ENCODE measurements around the gene ZNF385C. TPM values are rescaled to one million over a fixed set of nuclear protein-coding genes. Genes with fewer than 3 reads are reported as not detected.

Gene ZNF385C
- total RNA-seq, 1 experiment from 2014 or later, result 1.1 TPM

DNA sequence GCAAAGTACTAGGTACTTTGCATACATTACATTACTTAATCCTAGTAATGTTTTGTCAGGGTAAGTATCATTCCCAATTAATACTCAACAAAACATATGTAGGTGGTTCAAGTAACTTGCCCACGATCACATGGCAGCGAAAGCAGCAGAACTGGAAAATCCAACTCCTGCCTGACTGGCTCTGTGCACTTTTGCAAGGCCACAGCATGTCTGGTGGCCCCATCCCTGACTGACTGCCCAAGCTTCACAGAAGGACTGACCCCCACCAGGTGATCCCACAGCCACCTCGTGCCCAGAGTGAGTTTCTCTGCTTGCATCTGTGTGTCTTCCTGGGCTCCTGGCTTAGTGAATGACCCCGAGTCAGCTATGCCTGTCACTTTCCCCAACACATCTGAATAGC lies 120.3 kb downstream of the ZNF385C start:
- intact Hi-C loops (cut with micrococcal nuclease), result no loop called here
- ChIA-PET CTCF (no interaction called here), POLR2A (no interaction called here), RAD21 (ENCODE audit: low non-redundant PET in 1 of 2, low total read pairs in 2 of 2, uncharacterized antibody in 2 of 2, unreplicated experiment in 2 of 2) (no interaction called here)
- TF ChIP-seq SP1 (IDR thresholded peaks at IDR 0.05; ENCODE audit: low read depth) (no peak), CBX3 (IDR thresholded peaks at IDR 0.05; ENCODE audit: low read depth) (no peak), SIN3A (IDR thresholded peaks at IDR 0.05; ENCODE audit: low read depth) (no peak)
- TF ChIP-seq, protein P1, sequence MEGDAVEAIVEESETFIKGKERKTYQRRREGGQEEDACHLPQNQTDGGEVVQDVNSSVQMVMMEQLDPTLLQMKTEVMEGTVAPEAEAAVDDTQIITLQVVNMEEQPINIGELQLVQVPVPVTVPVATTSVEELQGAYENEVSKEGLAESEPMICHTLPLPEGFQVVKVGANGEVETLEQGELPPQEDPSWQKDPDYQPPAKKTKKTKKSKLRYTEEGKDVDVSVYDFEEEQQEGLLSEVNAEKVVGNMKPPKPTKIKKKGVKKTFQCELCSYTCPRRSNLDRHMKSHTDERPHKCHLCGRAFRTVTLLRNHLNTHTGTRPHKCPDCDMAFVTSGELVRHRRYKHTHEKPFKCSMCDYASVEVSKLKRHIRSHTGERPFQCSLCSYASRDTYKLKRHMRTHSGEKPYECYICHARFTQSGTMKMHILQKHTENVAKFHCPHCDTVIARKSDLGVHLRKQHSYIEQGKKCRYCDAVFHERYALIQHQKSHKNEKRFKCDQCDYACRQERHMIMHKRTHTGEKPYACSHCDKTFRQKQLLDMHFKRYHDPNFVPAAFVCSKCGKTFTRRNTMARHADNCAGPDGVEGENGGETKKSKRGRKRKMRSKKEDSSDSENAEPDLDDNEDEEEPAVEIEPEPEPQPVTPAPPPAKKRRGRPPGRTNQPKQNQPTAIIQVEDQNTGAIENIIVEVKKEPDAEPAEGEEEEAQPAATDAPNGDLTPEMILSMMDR (IDR thresholded peaks at IDR 0.05 in 2 of 3, conservative IDR thresholded peaks at IDR 0.05 in 1 of 3; ENCODE audit: borderline replicate concordance in 1 of 3, insufficient read depth in 1 of 3, low read depth in 2 of 3, low read length in 2 of 3), result no peak
- 0 out of 4 replicates have a peak, but pooled peaks cover 0 to 2% of the 10 kb centered on the region in 2 experiments for H3K4me1 ChIP-seq (ENCODE audit: control insufficient read depth in 1 of 2, insufficient read depth in 2 of 2, low read length in 2 of 2)
- DNase-seq (ENCODE audit: low read depth, low spot score), result no peak
- ATAC-seq, result no peak
- no TSS peak for BruUV-seq (replicated peaks)
- H3K36me3 ChIP-seq (ENCODE audit: control insufficient read depth in 1 of 2, insufficient read depth in 2 of 2, low read length in 2 of 2), result peaks cover 45% of the 10 kb centered on the region in 2 experiments
- H3K9ac ChIP-seq (ENCODE audit: low read length), result no peak overlapping the region
- H3K4me2 ChIP-seq (ENCODE audit: low read length), result no peak overlapping the region
- H3K79me2 ChIP-seq (ENCODE audit: insufficient read depth, low read length), result no peaks in the 10 kb centered on the region
- H3K4me3 ChIP-seq (replicated peaks in 1 of 2; ENCODE audit: low read depth in 1 of 2, low read length in 2 of 2), result no peak overlapping the region
- no peaks in the 10 kb centered on the region for H4K20me1 ChIP-seq (ENCODE audit: insufficient read depth)
- no peaks in the 10 kb centered on the region for H3K27me3 ChIP-seq (ENCODE audit: insufficient read depth, low read length)
- H2AFZ ChIP-seq (ENCODE audit: low read depth, low read length, poor library complexity, severe bottlenecking), result no peak overlapping the region
- no peak overlapping the region for H3K27ac ChIP-seq (ENCODE audit: low read depth, low read length)
- H3K9me3 ChIP-seq (ENCODE audit: control insufficient read depth in 1 of 2, insufficient read depth in 1 of 2, low read depth in 1 of 2, low read length in 2 of 2), result no peaks in the 10 kb centered on the region
- H3K9me2 ChIP-seq (ENCODE audit: insufficient read depth), result no peaks in the 10 kb centered on the region

DNA sequence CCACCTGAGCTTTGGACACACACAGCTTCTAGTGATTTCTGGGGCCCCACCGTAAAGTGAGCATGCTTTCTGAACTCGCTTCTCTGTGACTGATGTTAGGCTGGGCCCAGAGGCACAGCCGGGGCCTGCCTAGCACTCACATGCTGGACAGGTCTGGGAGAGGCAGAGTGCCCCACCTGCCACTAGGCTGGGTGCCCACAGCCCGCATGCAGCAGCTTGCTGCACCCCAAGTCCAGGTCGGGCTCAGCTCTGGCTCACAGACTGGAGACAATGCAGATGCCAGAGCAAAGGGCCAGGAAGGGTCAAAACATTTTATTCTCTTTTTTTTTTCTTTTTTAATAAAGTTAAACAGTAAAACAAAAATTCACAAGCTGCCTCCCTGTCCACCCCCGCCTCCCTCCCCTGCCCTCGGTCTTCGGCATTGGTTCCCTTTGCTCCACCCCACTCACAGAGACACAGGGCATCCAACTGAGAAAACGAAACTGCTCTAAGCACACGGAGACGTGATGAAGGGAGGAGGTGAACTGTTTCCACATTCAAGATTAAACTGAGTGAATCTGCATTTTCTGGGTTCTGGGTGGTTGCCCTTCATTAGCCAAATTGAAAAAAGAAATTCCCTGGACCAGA lies 122.0 kb downstream of the ZNF385C start:
- Histone ChIP-seq H3K9ac (ENCODE audit: low read length) (no peak overlapping the region), H3K4me2 (ENCODE audit: low read length) (no peak overlapping the region), H3K79me2 (ENCODE audit: insufficient read depth, low read length) (no peaks in the 10 kb centered on the region), H2AFZ (ENCODE audit: low read depth, low read length, poor library complexity, severe bottlenecking) (no peak overlapping the region), H3K4me1 (ENCODE audit: control insufficient read depth in 1 of 2, insufficient read depth in 2 of 2, low read length in 2 of 2) (0 out of 4 replicates have a peak, but pooled peaks cover 0 to 2% of the 10 kb centered on the region in 2 experiments), H3K27me3 (ENCODE audit: insufficient read depth, low read length) (no peaks in the 10 kb centered on the region), H3K9me3 (ENCODE audit: control insufficient read depth in 1 of 2, insufficient read depth in 1 of 2, low read depth in 1 of 2, low read length in 2 of 2) (no peaks in the 10 kb centered on the region), H3K4me3 (replicated peaks in 1 of 2; ENCODE audit: low read depth in 1 of 2, low read length in 2 of 2) (no peak overlapping the region), H3K9me2 (ENCODE audit: insufficient read depth) (no peaks in the 10 kb centered on the region), H3K27ac (ENCODE audit: low read depth, low read length) (no peak overlapping the region), H3K36me3 (ENCODE audit: control insufficient read depth in 1 of 2, insufficient read depth in 2 of 2, low read length in 2 of 2) (peaks cover 42 to 45% of the 10 kb centered on the region in 2 experiments; a peak in 3 of 4 replicates), H4K20me1 (ENCODE audit: insufficient read depth) (no peaks in the 10 kb centered on the region)
- no peak for ATAC-seq
- no peak for TF ChIP-seq FOSL1 (IDR thresholded peaks at IDR 0.05; ENCODE audit: low read depth)
- TF ChIP-seq, protein P1 (IDR thresholded peaks at IDR 0.05 in 2 of 3, conservative IDR thresholded peaks at IDR 0.05 in 1 of 3; ENCODE audit: borderline replicate concordance in 1 of 3, insufficient read depth in 1 of 3, low read depth in 2 of 3, low read length in 2 of 3), result no peak
- no peak for TF ChIP-seq JUND (IDR thresholded peaks at IDR 0.05)
- no peak for TF ChIP-seq SIN3A (IDR thresholded peaks at IDR 0.05; ENCODE audit: low read depth)
- no peak for TF ChIP-seq ELF1 (IDR thresholded peaks at IDR 0.05; ENCODE audit: borderline replicate concordance, low read depth)
- TF ChIP-seq, protein P2, sequence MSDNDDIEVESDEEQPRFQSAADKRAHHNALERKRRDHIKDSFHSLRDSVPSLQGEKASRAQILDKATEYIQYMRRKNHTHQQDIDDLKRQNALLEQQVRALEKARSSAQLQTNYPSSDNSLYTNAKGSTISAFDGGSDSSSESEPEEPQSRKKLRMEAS (IDR thresholded peaks at IDR 0.05), result no peak
- no peak for TF ChIP-seq EGR1 (IDR thresholded peaks at IDR 0.05; ENCODE audit: low read depth)
- TF ChIP-seq CEBPB (IDR thresholded peaks at IDR 0.05; ENCODE audit: low read depth), result no peak
- ChIA-PET CTCF (no interaction called here), RAD21 (ENCODE audit: low non-redundant PET in 1 of 2, low total read pairs in 2 of 2, uncharacterized antibody in 2 of 2, unreplicated experiment in 2 of 2) (no interaction called here), POLR2A (no interaction called here)
- no TSS peak for BruUV-seq (replicated peaks)
- no peak for DNase-seq (ENCODE audit: low read depth, low spot score)
- intact Hi-C loops (cut with micrococcal nuclease), result no loop called here
